NCI-H524 (cell line): Measurements from ENCODE around the gene CLDN18.
A peak's percentile ranks its signal among the peaks of the same experiment; 100 is the strongest.

Experiments
- DNase-seq, 2 experiments: peaks; one replicate each; lab custom pipeline; 2025; lab: John Stamatoyannopoulos, UW

The CLDN18 gene

GRCh38 chr3:138025553-138025952, 15.6 kb downstream of the CLDN18 start:
- no peak for DNase-seq

DNA sequence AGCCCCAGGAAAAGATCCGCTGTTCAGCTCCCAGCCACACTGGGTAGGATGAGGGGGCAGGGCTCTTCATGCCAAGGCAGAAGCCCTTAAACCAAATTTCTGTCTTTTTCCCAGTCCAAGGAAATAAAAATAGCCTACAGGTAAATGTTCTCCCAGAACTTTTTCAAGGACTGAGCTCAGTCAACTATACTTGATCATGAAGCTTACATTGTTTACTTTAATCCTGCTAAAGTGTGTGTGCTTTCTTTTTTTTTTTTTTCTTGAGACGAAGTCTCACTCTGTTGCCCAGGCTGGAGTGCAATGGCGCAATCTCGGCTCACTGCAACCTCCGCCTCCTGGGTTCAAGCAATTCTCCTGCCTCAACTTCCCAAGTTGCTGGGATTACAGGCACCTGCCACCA, 17.9 kb downstream of the CLDN18 start:
- DNase-seq: no peak

DNA sequence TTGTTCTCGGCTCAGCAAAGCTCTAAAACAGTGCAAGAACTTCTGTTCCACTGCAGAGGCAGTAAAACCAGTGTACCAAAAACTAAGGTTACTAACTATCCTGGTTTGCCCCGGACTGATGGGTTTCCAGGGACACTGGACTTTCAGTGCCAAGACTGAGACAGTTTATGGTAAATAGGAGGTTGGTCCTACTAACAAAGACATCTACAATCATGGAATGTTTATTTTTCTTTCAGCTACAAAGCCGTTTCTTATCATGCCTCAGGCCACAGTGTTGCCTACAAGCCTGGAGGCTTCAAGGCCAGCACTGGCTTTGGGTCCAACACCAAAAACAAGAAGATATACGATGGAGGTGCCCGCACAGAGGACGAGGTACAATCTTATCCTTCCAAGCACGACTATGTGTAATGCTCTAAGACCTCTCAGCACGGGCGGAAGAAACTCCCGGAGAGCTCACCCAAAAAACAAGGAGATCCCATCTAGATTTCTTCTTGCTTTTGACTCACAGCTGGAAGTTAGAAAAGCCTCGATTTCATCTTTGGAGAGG, 20.8 kb downstream of the CLDN18 start:
- no peak for DNase-seq

DNA sequence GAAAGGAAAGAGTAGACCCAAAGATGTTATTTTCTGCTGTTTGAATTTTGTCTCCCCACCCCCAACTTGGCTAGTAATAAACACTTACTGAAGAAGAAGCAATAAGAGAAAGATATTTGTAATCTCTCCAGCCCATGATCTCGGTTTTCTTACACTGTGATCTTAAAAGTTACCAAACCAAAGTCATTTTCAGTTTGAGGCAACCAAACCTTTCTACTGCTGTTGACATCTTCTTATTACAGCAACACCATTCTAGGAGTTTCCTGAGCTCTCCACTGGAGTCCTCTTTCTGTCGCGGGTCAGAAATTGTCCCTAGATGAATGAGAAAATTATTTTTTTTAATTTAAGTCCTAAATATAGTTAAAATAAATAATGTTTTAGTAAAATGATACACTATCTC, 21.6 kb downstream of the CLDN18 start:
- no peak for DNase-seq

- DNase-seq: no peak
These were observed 22.6 kb downstream of the CLDN18 start for GRCh38 chr3:138032567-138032966.

DNA sequence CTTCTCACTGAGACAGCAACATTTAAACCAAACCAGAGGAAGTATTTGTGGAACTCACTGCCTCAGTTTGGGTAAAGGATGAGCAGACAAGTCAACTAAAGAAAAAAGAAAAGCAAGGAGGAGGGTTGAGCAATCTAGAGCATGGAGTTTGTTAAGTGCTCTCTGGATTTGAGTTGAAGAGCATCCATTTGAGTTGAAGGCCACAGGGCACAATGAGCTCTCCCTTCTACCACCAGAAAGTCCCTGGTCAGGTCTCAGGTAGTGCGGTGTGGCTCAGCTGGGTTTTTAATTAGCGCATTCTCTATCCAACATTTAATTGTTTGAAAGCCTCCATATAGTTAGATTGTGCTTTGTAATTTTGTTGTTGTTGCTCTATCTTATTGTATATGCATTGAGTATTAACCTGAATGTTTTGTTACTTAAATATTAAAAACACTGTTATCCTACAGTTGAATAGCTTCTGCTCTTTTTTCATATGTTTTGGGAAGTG, 23.3 kb downstream of the CLDN18 start:
- DNase-seq: no peak

- no peak for DNase-seq
These were observed 25.0 kb downstream of the CLDN18 start for GRCh38 chr3:138034918-138035317.

DNA sequence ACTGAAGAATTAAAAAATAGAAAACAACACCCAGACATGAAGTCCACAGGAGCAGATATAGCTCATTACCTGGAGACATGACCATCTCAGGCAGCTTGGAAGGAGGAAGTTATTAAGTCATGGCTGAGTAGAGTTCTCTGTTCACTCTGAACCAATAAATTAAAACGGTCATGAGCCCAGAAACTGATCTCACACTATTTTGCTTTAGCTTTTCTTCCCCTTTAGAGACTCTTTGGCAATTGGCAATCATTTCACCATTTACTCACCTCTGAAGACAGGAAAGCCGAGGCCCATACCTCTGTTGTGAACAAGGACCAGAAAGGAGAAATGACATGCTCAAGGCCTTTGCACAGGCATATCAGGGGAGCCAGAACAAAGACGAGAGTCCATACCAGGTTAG, 26.6 kb downstream of the CLDN18 start:
- DNase-seq: no peak

- DNase-seq: no peak
These were observed 28.9 kb downstream of the CLDN18 start for GRCh38 chr3:138038725-138039462.

DNA sequence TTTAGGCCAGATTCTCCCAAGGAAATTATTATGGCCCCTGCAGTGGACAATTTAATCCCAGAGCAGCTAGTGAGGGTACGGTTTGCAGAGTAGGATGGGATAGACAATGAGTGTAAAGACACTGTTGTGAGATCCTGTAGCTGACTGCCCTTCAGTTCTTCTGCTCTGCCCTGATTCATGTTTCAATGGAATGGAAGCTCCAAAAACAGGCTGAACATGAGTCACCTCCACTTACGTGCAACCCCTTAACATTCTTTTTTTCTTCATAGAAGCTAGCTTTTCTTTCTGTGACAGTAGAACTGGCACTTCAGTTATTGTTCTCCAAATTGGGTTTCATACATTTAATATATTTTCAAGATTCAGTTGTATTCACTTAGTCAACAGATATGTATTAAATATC, 32.1 kb downstream of the CLDN18 start:
- no peak for DNase-seq

GRCh38 chr3:138043266-138044029, 33.5 kb downstream of the CLDN18 start:
- no peak for DNase-seq

- DNase-seq: no peak
These were observed 36.1 kb downstream of the CLDN18 start for GRCh38 chr3:138046085-138046484.

GRCh38 chr3:138046955-138047354, 37.0 kb downstream of the CLDN18 start:
- no peak for DNase-seq

- DNase-seq: no peak
These were observed 37.7 kb downstream of the CLDN18 start for GRCh38 chr3:138047596-138048158.

GRCh38 chr3:138049157-138049919, 39.4 kb downstream of the CLDN18 start:
- no peak for DNase-seq

DNA sequence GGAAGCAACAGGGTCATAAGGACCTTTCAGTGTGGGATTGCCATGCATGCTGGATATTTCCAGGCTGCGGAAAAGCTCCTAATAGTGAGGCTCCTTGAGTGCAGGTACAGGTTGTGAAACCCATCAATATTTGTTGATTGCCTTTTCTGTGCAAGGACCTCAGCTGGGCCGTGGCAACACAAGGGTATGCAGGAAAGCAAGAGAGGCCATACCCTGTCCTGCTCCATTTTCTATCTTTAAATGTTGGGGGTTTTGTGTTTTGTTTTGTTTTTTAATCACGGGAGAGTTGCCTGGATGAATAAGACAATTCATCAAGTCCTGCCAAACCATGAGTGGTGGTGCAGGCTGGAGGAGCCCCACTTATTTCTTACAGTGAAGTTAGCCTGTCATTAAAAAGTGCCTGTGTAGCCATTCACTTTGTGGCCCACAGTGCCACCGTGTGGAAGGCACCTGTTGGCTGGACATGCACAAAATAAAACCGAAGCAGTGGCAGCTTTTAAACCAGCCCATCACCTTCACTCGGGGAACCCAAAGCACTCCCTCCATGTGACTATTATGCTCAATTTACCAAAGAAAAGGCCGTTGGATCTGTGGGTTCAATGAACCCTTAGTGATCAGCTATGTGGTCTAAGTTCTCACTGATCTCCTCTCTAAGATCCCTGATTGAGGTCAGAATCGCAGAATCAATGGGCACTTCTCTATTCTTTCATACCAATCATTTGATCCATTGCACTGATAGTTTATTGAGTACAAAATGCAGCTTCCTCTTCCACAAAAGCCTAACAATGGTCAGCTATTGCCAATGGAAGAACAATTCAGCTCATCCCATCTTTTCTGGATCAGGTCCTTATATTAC, 42.2 kb downstream of the CLDN18 start:
- DNase-seq: peak; percentile 60 to 79

- no peak for DNase-seq
These were observed 44.1 kb downstream of the CLDN18 start for GRCh38 chr3:138054057-138054456.

- no peak for DNase-seq
These were observed 47.4 kb downstream of the CLDN18 start for GRCh38 chr3:138057384-138057783.

GRCh38 chr3:138059261-138059660, 49.3 kb downstream of the CLDN18 start:
- no peak for DNase-seq

DNA sequence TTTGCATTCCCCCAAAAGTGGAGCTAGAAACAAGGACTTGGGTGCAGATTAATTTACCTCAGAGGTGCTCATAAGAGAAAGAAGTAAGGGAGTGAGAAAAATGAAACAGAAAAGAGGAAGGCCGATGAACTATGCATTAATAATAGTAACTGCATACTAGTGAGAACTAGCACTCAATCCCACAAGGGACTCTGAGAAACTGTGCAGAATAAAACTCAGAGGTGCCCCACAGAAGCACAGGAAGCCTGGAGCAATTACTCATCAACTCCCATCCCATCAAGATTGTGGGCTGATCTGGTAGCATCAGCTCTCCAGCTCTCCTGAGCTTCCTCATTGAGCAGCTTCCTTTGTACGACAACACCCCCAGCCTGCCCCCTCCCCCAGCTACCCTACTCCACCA, 50.8 kb downstream of the CLDN18 start:
- no peak for DNase-seq

DNA sequence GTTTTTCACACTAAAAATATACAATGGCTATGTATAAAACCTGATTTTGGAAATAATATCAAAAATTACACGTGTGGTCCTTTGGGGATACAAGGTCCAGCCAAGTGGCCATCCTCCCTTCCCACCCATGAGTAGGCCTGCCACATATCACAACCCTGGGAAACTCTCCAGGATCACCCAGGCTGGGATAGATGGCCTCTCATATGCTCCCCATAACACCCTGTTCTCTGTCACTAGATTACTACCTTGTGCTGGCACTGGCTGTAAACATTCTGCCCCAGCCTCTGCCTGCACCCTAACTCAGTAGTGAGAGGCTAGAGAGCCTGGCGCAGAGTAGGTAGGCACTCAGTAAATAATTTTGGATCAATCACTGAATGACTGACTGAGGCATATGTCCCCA, 52.1 kb downstream of the CLDN18 start:
- no peak for DNase-seq
